Measurements from ENCODE around the gene ZACN. TPM values are rescaled to one million over a fixed set of nuclear protein-coding genes. Genes with fewer than 3 reads are reported as not detected.
"Not testable (repeated sequence)": the region's sequence is repeated elsewhere in the genome, so short reads cannot be mapped to it uniquely, and the experiment has no call there.

Gene ZACN
- total RNA-seq, 1 donor from 2014 or later, result not detected

- Histone ChIP-seq H3K27me3 (no peaks in the 10 kb centered on the region), H3K4me1 (peaks cover 18% of the 10 kb centered on the region), H3K9ac (no peak overlapping the region), H3K27ac (peak overlapping the region; percentile 71), H3K9me3 (ENCODE audit: low read depth) (no peaks in the 10 kb centered on the region), H3K4me3 (no peak overlapping the region), H3K79me2 (ENCODE audit: low read depth) (no peaks in the 10 kb centered on the region), H2AFZ (replicated peaks) (no peak overlapping the region), H3F3A (ENCODE audit: low read depth) (peaks cover 34% of the 10 kb centered on the region), H3K4me2 (no peak overlapping the region), H4K20me1 (ENCODE audit: low read depth) (no peaks in the 10 kb centered on the region), H3K36me3 (no peaks in the 10 kb centered on the region)
- TF ChIP-seq EZH2phosphoT487 (IDR thresholded peaks at IDR 0.05) (no peak), EZH2 (IDR thresholded peaks at IDR 0.05) (no peak), CTCF (IDR thresholded peaks at IDR 0.05) (no peak)
- Mint-ChIP-seq H3K9me3 (no peaks in the 10 kb centered on the region), H3K27me3 (ENCODE audit: insufficient read depth, low read depth) (peaks cover 3% of the 10 kb centered on the region), H3K27ac (no peak overlapping the region), H3K4me1 (peaks cover 11% of the 10 kb centered on the region), H3K4me3 (no peak overlapping the region), H3K36me3 (peaks cover 32% of the 10 kb centered on the region)
- DNase-seq (ENCODE audit: low spot score), result no peak
Observed at GRCh38 chr17:76038050-76038449, 40.9 kb upstream of the ZACN start.

- H3K27ac Mint-ChIP-seq, result no peak overlapping the region
- no peak overlapping the region for H2AFZ ChIP-seq (replicated peaks)
- peaks cover 34% of the 10 kb centered on the region for H3F3A ChIP-seq (ENCODE audit: low read depth)
- H4K20me1 ChIP-seq (ENCODE audit: low read depth), result no peaks in the 10 kb centered on the region
- no peaks in the 10 kb centered on the region for H3K79me2 ChIP-seq (ENCODE audit: low read depth)
- H3K36me3 ChIP-seq, result no peaks in the 10 kb centered on the region
- H3K9ac ChIP-seq, result no peak overlapping the region
- H3K9me3 ChIP-seq (ENCODE audit: low read depth), result no peaks in the 10 kb centered on the region
- no peak overlapping the region for H3K4me3 Mint-ChIP-seq
- peaks cover 9% of the 10 kb centered on the region for H3K4me1 Mint-ChIP-seq
- peaks cover 41% of the 10 kb centered on the region for H3K36me3 Mint-ChIP-seq
- H3K4me2 ChIP-seq, result no peak overlapping the region
- no peak overlapping the region for H3K4me3 ChIP-seq
- peaks cover 18% of the 10 kb centered on the region for H3K4me1 ChIP-seq
- DNase-seq (ENCODE audit: low spot score), result no peak
- H3K27me3 ChIP-seq, result no peaks in the 10 kb centered on the region
- no peak overlapping the region for H3K27ac ChIP-seq
- H3K27me3 Mint-ChIP-seq (ENCODE audit: insufficient read depth, low read depth), result no peaks in the 10 kb centered on the region
- TF ChIP-seq EZH2 (IDR thresholded peaks at IDR 0.05) (no peak), EZH2phosphoT487 (IDR thresholded peaks at IDR 0.05) (no peak), CTCF (IDR thresholded peaks at IDR 0.05) (no peak)
- no peaks in the 10 kb centered on the region for H3K9me3 Mint-ChIP-seq
Observed at GRCh38 chr17:76039121-76039520, 39.9 kb upstream of the ZACN start.

- Histone ChIP-seq H3F3A (ENCODE audit: low read depth) (peaks cover 34% of the 10 kb centered on the region), H3K9me3 (ENCODE audit: low read depth) (no peaks in the 10 kb centered on the region), H3K4me3 (no peak overlapping the region), H3K4me2 (no peak overlapping the region), H3K4me1 (peaks cover 18% of the 10 kb centered on the region), H3K27me3 (no peaks in the 10 kb centered on the region), H3K79me2 (ENCODE audit: low read depth) (no peaks in the 10 kb centered on the region), H3K27ac (no peak overlapping the region), H2AFZ (replicated peaks) (no peak overlapping the region), H3K36me3 (no peaks in the 10 kb centered on the region), H3K9ac (no peak overlapping the region), H4K20me1 (ENCODE audit: low read depth) (no peaks in the 10 kb centered on the region)
- no peak for TF ChIP-seq EZH2 (IDR thresholded peaks at IDR 0.05)
- no peak for TF ChIP-seq EZH2phosphoT487 (IDR thresholded peaks at IDR 0.05)
- no peak for TF ChIP-seq CTCF (IDR thresholded peaks at IDR 0.05)
- Mint-ChIP-seq H3K9me3 (no peaks in the 10 kb centered on the region), H3K4me1 (peaks cover 7% of the 10 kb centered on the region), H3K4me3 (no peak overlapping the region), H3K36me3 (peaks cover 49% of the 10 kb centered on the region), H3K27me3 (ENCODE audit: insufficient read depth, low read depth) (no peaks in the 10 kb centered on the region), H3K27ac (no peak overlapping the region)
- DNase-seq (ENCODE audit: low spot score), result no peak
Observed at GRCh38 chr17:76040376-76040775, 38.6 kb upstream of the ZACN start.

GRCh38 chr17:76042868-76043267, 36.1 kb upstream of the ZACN start:
- peaks cover 61% of the 10 kb centered on the region for H3K36me3 Mint-ChIP-seq
- DNase-seq (ENCODE audit: low spot score), result not testable (repeated sequence)

GRCh38 chr17:76044475-76045007, 34.4 kb upstream of the ZACN start:
- H3K9me3 Mint-ChIP-seq; DNase-seq (ENCODE audit: low spot score); H3K4me1 ChIP-seq; H4K20me1 ChIP-seq (ENCODE audit: low read depth); H3K9ac ChIP-seq; H3K4me3 ChIP-seq; H2AFZ ChIP-seq (replicated peaks); H3K4me2 ChIP-seq; H3K4me1 Mint-ChIP-seq; H3K9me3 ChIP-seq (ENCODE audit: low read depth); H3K27me3 ChIP-seq; H3K36me3 ChIP-seq; H3K79me2 ChIP-seq (ENCODE audit: low read depth); H3K27ac ChIP-seq; H3K27me3 Mint-ChIP-seq (ENCODE audit: insufficient read depth, low read depth); H3K27ac Mint-ChIP-seq; H3K4me3 Mint-ChIP-seq: not testable (repeated sequence)
- H3F3A ChIP-seq (ENCODE audit: low read depth), result peaks cover 11% of the 10 kb centered on the region
- peaks cover 58% of the 10 kb centered on the region for H3K36me3 Mint-ChIP-seq

More at GRCh38 chr17:76042868-76043267, 36.1 kb upstream of the ZACN start:
- not testable (repeated sequence) for H4K20me1 ChIP-seq (ENCODE audit: low read depth); H3K27me3 Mint-ChIP-seq (ENCODE audit: insufficient read depth, low read depth); H3K27ac Mint-ChIP-seq; H3K4me2 ChIP-seq; H3K9ac ChIP-seq; H2AFZ ChIP-seq (replicated peaks); H3K4me1 ChIP-seq; H3K9me3 Mint-ChIP-seq; H3K36me3 ChIP-seq; H3K27ac ChIP-seq; H3K27me3 ChIP-seq; H3K79me2 ChIP-seq (ENCODE audit: low read depth); H3K4me1 Mint-ChIP-seq; H3K9me3 ChIP-seq (ENCODE audit: low read depth); H3K4me3 ChIP-seq; H3K4me3 Mint-ChIP-seq
- H3F3A ChIP-seq (ENCODE audit: low read depth), result peaks cover 18% of the 10 kb centered on the region

All from neural progenitor cell (in vitro differentiated cells).